ENCODE data around the gene SLX9. TPM values are rescaled to one million over a fixed set of nuclear protein-coding genes. Genes with fewer than 3 reads are reported as not detected.
"Not testable (repeated sequence)": the region's sequence is repeated elsewhere in the genome, so short reads cannot be mapped to it uniquely, and the experiment has no call there.

The SLX9 gene
- total RNA-seq, 2 experiments from 2014 or later = 60.7 to 64.6 TPM

GRCh38 chr21:44971672-44971995 lies 31.8 kb downstream of the SLX9 start:
- ChIA-PET POLR2A (no interaction called here), CTCF (interaction anchor here (1.1 to 1.2 kb wide), 2 partner anchors 157 to 166 kb away, joined by 3 read pairs; no protein-coding TSS in a partner anchor)
- Mint-ChIP-seq H3K27ac (no peak overlapping the region), H3K27me3 (no peaks in the 10 kb centered on the region), H3K9me3 (no peaks in the 10 kb centered on the region), H3K4me1 (ENCODE audit: low read depth) (peaks cover 8% of the 10 kb centered on the region), H3K4me3 (no peak overlapping the region), H3K36me3 (peaks cover 4% of the 10 kb centered on the region)
- intact Hi-C loops (cut with micrococcal nuclease) = no loop called here
- no peak for DNase-seq

DNA sequence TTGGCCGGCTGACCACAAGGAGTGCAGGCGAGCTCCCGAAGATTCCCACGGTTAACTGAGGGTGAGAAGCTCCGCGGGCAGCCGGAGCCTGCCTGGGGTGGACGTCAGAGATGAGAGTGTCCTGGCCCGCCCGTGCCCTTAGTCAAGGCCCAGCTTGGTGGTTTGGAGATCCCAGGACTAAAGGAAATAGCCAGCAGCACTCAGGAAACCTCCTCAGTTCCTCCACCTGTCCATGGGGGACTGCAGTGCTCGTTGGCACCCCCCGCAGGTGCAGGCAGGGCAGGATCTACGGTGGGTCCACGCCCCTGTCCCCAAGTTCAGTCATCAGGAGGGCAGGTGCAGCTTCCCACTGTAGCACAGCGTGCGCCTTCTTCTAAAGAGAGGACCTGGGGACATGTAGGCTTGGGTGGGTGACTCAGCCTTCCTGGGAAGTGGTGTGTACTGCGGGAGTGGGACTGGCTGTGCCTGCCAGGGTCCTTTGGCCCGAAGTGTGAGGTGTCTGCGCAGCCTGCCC lies 32.5 kb downstream of the SLX9 start:
- POLR2A ChIA-PET = no interaction called here
- Mint-ChIP-seq H3K36me3 (peaks cover 4% of the 10 kb centered on the region), H3K27me3 (no peaks in the 10 kb centered on the region), H3K4me3 (no peak overlapping the region), H3K9me3 (no peaks in the 10 kb centered on the region), H3K27ac (no peak overlapping the region), H3K4me1 (ENCODE audit: low read depth) (peaks cover 7% of the 10 kb centered on the region)
- intact Hi-C loops (cut with micrococcal nuclease) = no loop called here
- CTCF ChIA-PET = interaction anchor here (1.1 to 1.2 kb wide), 2 partner anchors 156 to 165 kb away, joined by 3 read pairs; no protein-coding TSS in a partner anchor
- DNase-seq = no peak

GRCh38 chr21:44972821-44973220 lies 33.0 kb downstream of the SLX9 start:
- Mint-ChIP-seq H3K9me3 (no peaks in the 10 kb centered on the region), H3K4me1 (ENCODE audit: low read depth) (peaks cover 5% of the 10 kb centered on the region), H3K27me3 (no peaks in the 10 kb centered on the region), H3K36me3 (peaks cover 4% of the 10 kb centered on the region), H3K4me3 (no peak overlapping the region), H3K27ac (no peak overlapping the region)
- ChIA-PET POLR2A (no interaction called here), CTCF (interaction anchor here (1.1 kb wide), 1 partner anchor 165 kb away, joined by 3 read pairs; no protein-coding TSS in a partner anchor)
- intact Hi-C loops (cut with micrococcal nuclease) = no loop called here
- no peak for DNase-seq

DNA sequence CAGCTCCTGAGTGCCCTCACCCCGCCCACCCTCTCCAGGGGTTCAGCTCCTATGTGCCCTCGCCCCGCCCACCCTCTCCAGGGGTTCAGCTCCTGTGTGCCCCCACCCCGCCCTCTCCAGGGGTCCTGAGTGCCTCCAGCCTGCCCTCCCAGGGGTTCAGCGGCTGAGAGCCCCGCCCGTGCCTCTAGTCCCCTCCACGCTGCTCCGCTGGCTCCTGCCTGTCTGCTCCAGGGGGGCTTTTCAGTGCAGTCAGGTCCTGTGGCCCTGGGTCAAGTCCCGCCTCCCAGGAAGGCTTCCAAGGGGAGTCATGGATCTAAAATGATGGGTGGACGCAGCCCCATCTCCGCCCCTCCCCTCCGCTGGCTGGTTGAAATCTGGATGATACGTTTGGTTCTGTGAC lies 33.8 kb downstream of the SLX9 start:
- Mint-ChIP-seq H3K4me1 (ENCODE audit: low read depth) (peaks cover 5% of the 10 kb centered on the region), H3K27me3 (no peaks in the 10 kb centered on the region), H3K4me3 (no peak overlapping the region), H3K9me3 (no peaks in the 10 kb centered on the region), H3K27ac (no peak overlapping the region), H3K36me3 (peaks cover 4% of the 10 kb centered on the region)
- ChIA-PET POLR2A (no interaction called here), CTCF (no interaction called here)
- intact Hi-C loops (cut with micrococcal nuclease) = no loop called here
- no peak for DNase-seq

GRCh38 chr21:44974676-44975075 lies 34.8 kb downstream of the SLX9 start:
- Mint-ChIP-seq H3K27ac (no peak overlapping the region), H3K27me3 (no peaks in the 10 kb centered on the region), H3K36me3 (peaks cover 4% of the 10 kb centered on the region), H3K4me3 (no peak overlapping the region), H3K9me3 (no peaks in the 10 kb centered on the region), H3K4me1 (ENCODE audit: low read depth) (peaks cover 5% of the 10 kb centered on the region)
- CTCF ChIA-PET = no interaction called here
- DNase-seq = no peak
- POLR2A ChIA-PET = no interaction called here
- intact Hi-C loops (cut with micrococcal nuclease) = no loop called here

- POLR2A ChIA-PET = no interaction called here
- CTCF ChIA-PET = interaction anchor here (0.9 to 1.1 kb wide), 2 partner anchors 130 to 162 kb away, joined by 3 to 5 read pairs; no protein-coding TSS in a partner anchor
- Mint-ChIP-seq H3K9me3 (no peaks in the 10 kb centered on the region), H3K36me3 (no peaks in the 10 kb centered on the region), H3K27ac (no peak overlapping the region), H3K4me1 (ENCODE audit: low read depth) (no peaks in the 10 kb centered on the region), H3K4me3 (no peak overlapping the region), H3K27me3 (no peaks in the 10 kb centered on the region)
- intact Hi-C loops (cut with micrococcal nuclease) = no loop called here
- no peak for DNase-seq
These were observed 36.1 kb downstream of the SLX9 start for GRCh38 chr21:44975720-44976555.

- CTCF ChIA-PET = interaction anchor here (0.7 to 1.2 kb wide), 2 partner anchors 27 to 162 kb away, joined by 3 read pairs; no protein-coding TSS in a partner anchor
- H3K27ac Mint-ChIP-seq; H3K9me3 Mint-ChIP-seq; H3K4me3 Mint-ChIP-seq; POLR2A ChIA-PET; H3K4me1 Mint-ChIP-seq (ENCODE audit: low read depth); H3K36me3 Mint-ChIP-seq; intact Hi-C loops (cut with micrococcal nuclease); H3K27me3 Mint-ChIP-seq; DNase-seq: not testable (repeated sequence)
These were observed 36.9 kb downstream of the SLX9 start for GRCh38 chr21:44976556-44977393.

DNA sequence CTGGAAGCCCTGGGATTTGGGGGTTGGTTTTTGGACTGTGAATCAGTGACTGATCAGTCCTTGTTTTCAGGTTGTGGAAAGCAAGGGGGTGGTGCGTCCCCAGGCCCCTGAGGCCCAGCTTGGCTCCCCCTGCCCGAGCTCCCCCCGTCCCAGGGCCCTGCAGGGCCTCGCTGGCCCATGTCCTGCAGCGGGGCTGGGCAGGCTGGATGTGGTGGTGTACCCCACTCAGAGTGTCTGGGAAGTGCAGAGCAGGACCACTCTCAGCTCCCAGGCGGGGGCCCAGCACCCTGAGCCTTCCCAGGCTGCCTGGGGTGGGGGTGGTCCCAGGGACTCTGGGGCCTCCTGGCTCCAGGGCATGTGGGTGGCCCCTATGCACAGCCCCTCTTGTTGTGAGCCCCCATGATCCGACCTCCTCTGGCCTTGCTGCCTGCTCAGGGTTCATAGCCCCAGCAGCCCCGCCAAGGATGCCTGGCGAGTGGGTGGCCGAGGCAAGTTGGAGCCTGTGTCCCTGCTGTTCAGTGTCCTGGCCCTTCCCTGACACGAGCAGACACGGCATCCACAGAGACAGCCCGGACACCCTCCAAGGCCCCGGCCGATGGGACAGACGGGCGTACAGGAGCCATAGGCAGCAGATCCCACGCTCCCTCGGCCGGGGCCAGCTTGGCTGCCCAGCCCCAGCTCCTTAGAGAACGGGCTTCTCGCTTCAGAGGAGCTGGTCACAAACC lies 37.9 kb downstream of the SLX9 start:
- Mint-ChIP-seq H3K27ac (no peak overlapping the region), H3K36me3 (no peaks in the 10 kb centered on the region), H3K4me3 (no peak overlapping the region), H3K4me1 (ENCODE audit: low read depth) (no peaks in the 10 kb centered on the region), H3K9me3 (no peaks in the 10 kb centered on the region), H3K27me3 (no peaks in the 10 kb centered on the region)
- CTCF ChIA-PET = interaction anchor here (1.2 kb wide), 1 partner anchor 161 kb away, joined by 3 read pairs; no protein-coding TSS in a partner anchor
- intact Hi-C loops (cut with micrococcal nuclease) = no loop called here
- POLR2A ChIA-PET = no interaction called here
- DNase-seq = no peak

DNA sequence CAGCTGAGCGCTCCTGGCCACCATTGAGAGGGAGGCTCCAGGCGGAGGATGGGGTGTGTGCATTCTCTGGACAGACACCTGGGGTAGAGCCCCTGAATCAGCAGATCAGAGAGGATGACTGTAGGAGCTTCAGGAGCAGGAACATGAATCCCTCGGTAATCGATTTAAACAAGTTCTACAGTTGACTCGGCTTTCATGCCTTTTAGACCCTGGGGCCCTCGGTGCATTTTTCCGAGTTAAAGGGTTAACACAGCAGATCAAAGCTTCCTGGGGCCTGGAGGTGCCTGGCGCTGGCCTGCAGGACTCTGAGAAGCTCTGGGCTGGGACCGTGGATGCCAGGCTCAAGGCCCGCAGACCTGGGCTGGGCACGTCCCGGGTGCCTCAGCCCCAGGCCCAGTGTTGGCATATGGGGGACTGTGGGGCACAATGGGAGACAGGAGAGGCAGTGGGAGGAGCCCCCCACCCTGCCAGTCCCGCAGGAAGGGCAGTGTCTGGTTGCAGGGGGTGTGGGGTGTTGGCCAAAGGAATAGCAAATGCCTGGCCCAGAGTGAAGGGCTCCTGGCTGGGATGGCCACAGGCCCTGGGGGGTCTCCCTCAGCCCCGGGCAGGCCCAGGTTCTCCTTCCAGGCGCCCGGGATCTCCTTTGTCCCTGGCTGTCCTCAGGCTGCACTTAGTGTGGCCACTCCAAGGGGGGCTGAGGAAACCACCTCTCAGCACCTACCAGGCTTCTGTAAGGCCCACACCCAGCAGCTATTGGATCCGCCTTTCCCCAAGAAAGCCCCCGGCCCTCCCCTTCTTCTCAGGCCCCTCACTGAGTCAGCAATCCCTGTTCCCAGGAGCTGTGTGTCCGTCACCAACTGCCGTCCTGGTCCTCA lies 40.1 kb downstream of the SLX9 start:
- CTCF ChIA-PET = interaction anchor here (0.7 to 1.6 kb wide), 3 partner anchors 157 to 313 kb away, joined by 3 to 4 read pairs (median 3); no protein-coding TSS in a partner anchor
- H3K27ac Mint-ChIP-seq = no peak overlapping the region
- no peaks in the 10 kb centered on the region for H3K4me1 Mint-ChIP-seq (ENCODE audit: low read depth)
- H3K9me3 Mint-ChIP-seq = no peaks in the 10 kb centered on the region
- no peak for DNase-seq
- no peak overlapping the region for H3K4me3 Mint-ChIP-seq
- POLR2A ChIA-PET = interaction anchor here (0.6 kb wide), 1 partner anchor 245 kb away, joined by 3 read pairs; no protein-coding TSS in a partner anchor
- intact Hi-C loops (cut with micrococcal nuclease) = no loop called here
- no peaks in the 10 kb centered on the region for H3K36me3 Mint-ChIP-seq
- H3K27me3 Mint-ChIP-seq = no peaks in the 10 kb centered on the region

DNA sequence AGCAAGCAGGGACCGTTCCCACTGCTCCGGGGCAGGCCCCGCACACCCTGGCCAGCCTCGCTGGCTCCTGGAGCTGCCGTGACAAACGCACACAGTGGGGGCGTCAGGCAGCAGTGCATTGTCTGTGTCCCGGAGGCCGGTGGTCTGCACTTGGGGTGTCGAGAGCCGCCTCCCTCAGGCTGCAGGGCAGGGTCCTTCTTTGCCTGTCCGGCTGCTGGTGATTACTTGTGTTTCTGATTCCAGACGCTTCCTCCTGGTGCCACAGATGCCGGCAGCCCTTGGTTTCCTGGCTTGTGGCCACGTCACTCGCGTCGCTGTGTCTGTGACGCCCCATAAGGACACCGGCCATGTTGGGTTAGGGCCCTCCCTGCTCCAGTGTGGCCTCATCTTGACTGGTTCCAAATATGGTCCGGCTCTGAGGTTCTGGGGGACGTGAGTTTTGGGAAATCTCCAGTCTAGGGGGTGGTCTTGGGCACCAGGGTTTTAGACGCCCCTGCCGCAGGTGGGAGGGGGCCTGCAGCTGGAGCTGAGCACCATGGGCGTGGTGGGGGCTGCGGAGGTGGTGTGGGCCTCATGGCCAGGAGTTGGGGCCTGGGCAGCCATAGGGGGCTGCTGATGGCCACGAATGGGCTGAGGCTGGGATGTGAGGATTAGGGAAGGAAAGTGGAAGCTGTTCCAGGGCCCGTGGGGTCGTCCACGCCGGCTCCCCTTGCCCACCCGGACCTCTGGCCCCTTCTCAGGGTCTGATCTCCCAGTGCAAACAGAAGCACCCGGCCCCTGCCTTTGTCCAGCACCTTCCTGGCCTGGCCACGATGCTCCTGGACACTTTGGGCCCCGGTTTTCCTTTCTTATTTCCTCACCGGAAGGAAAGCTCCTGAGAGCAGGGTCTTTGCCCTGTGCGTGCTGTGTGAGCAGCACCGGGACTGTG lies 41.0 kb downstream of the SLX9 start:
- intact Hi-C loops (cut with micrococcal nuclease) = no loop called here
- DNase-seq = no peak
- CTCF ChIA-PET = interaction anchor here (0.7 to 1.6 kb wide), 2 partner anchors 156 to 312 kb away, joined by 3 to 4 read pairs; no protein-coding TSS in a partner anchor
- Mint-ChIP-seq H3K27ac (no peak overlapping the region), H3K36me3 (no peaks in the 10 kb centered on the region), H3K4me1 (ENCODE audit: low read depth) (no peaks in the 10 kb centered on the region), H3K27me3 (no peaks in the 10 kb centered on the region), H3K4me3 (no peak overlapping the region), H3K9me3 (no peaks in the 10 kb centered on the region)
- POLR2A ChIA-PET = interaction anchor here (0.6 kb wide), 1 partner anchor 244 kb away, joined by 3 read pairs; no protein-coding TSS in a partner anchor
